GM12878 (cell line): ENCODE results near the gene WDFY3.

Experiments used
- NR2C2 ChIP-seq: IDR thresholded peaks from 2 replicates; pipeline ENCODE4 v1.6.1; 2011; ENCODE audit warnings: borderline replicate concordance, low read depth; ENCODE audit not compliant: control insufficient read depth, insufficient read length
- RFX5 ChIP-seq: IDR thresholded peaks from 2 replicates; pipeline ENCODE4 v1.6.1; 2011; ENCODE audit warnings: low read depth, low read length, improper control_type of control experiment
- ZNF274 ChIP-seq: IDR thresholded peaks from one replicate; pipeline ENCODE4 v1.8.0; 2011; ENCODE audit not compliant: insufficient read length, insufficient read depth

GRCh38 chr4:84925558-84925957, 40.9 kb downstream of the WDFY3 start:
- TF ChIP-seq NR2C2 (no peak), ZNF274 (no peak), RFX5 (no peak)
